HCT116 (cell line): ENCODE measurements around the gene BRIP1. TPM values are rescaled to one million over a fixed set of nuclear protein-coding genes. Genes with fewer than 3 reads are reported as not detected.

Experiments
- ATAC-seq: fragments of 200-7000 bp; cut with Tn5 transposase; 2 replicates; pipeline ENCODE4 v1.9.1; 2020; ENCODE audit warnings: mild to moderate bottlenecking, moderate library complexity
- BruUV-seq: library from RNA; stranded (reverse); fragments of 400-500 nt; replicated peaks from 2 replicates; lab custom pipeline; 2021; lab: Mats Ljungman, UMichigan
- CTCF ChIA-PET: fragments of 300-600 bp; sonication (Branson Sonifier 250); formaldehyde crosslinking; loops from one replicate; lab custom pipeline; 2021; ENCODE audit warnings: antibody characterized with exemption; lab: Charles Lee
- POLR2A ChIA-PET: fragments of 300-600, 350-600 bp; sonication (Branson Sonifier 250); formaldehyde crosslinking; loops from one replicate; lab custom pipeline; 2021; ENCODE audit warnings: antibody characterized with exemption; lab: Charles Lee
- RAD21 ChIA-PET, 2 experiments: fragments of 300-600 bp; sonication (Branson Sonifier 250); formaldehyde crosslinking; loops; one replicate each; lab custom pipeline; 2023; ENCODE audit warnings: low total read pairs in 2 of 2; ENCODE audit not compliant: uncharacterized antibody in 2 of 2, unreplicated experiment in 2 of 2, low non-redundant PET in 1 of 2; lab: Charles Lee
- DNase-seq: peaks from one replicate; pipeline ENCODE4 v3.0.0-alpha.2; 2010; ENCODE audit warnings: low read depth, low spot score
- H2AFZ ChIP-seq: fragments of 200-600 bp; shearing (Covaris generic), sonication (generic); 2 replicates; pipeline ENCODE4 v1.6.1; 2017; ENCODE audit warnings: low read depth, mixed run types, mixed read lengths, antibody characterized with exemption, low read length; ENCODE audit not compliant: poor library complexity, severe bottlenecking
- H3K27ac ChIP-seq: 2 replicates; pipeline ENCODE4 v1.5.1; 2012; ENCODE audit warnings: low read depth, low read length
- H3K27me3 ChIP-seq: fragments of 200-600 bp; sonication (generic); 2 replicates; pipeline ENCODE4 v1.6.1; 2016; ENCODE audit warnings: mixed run types, low read length, mixed read lengths; ENCODE audit not compliant: insufficient read depth
- H3K36me3 ChIP-seq, 2 experiments: fragments of 200-500 bp in 1 of 2; fragments of 200-600 bp in 1 of 2; sonication (Bioruptor generic) in 1 of 2; sonication (generic) in 1 of 2; 2 replicates each; pipeline versions ENCODE4 v1.5.1 to v1.6.1; 2014 to 2016; ENCODE audit warnings: low read length in 2 of 2, inconsistent platforms in 1 of 2, mixed read lengths in 1 of 2, mixed run types in 1 of 2; ENCODE audit not compliant: insufficient read depth in 2 of 2, control insufficient read depth in 1 of 2
- H3K4me1 ChIP-seq, 2 experiments: fragments of 200-600 bp in 1 of 2; sonication (generic) in 1 of 2; 2 replicates each; pipeline versions ENCODE4 v1.5.1 to v1.6.1; 2012 to 2017; ENCODE audit warnings: low read length in 2 of 2, inconsistent platforms in 1 of 2, mild to moderate bottlenecking in 1 of 2, mixed read lengths in 1 of 2, mixed run types in 1 of 2, moderate library complexity in 1 of 2; ENCODE audit not compliant: insufficient read depth in 2 of 2, control insufficient read depth in 1 of 2
- H3K4me2 ChIP-seq: fragments of 200-600 bp; sonication (generic); 2 replicates; pipeline ENCODE4 v1.6.1; 2017; ENCODE audit warnings: mixed run types, low read length, mixed read lengths
- H3K4me3 ChIP-seq, 2 experiments: fragments of 200-600 bp in 1 of 2; sonication (generic) in 1 of 2; replicated peaks in 1 of 2; 2 replicates each; pipeline ENCODE4 v1.5.1; 2011 to 2016; ENCODE audit warnings: low read length in 2 of 2, control low read depth in 1 of 2, low read depth in 1 of 2, mild to moderate bottlenecking in 1 of 2, mixed read lengths in 1 of 2, mixed run types in 1 of 2
- H3K79me2 ChIP-seq: fragments of 200-600 bp; sonication (generic); 2 replicates; pipeline ENCODE4 v1.6.1; 2017; ENCODE audit warnings: mild to moderate bottlenecking, mixed run types, low read length, moderate library complexity, mixed read lengths; ENCODE audit not compliant: insufficient read depth
- H3K9ac ChIP-seq: fragments of 200-600 bp; sonication (generic); 2 replicates; pipeline ENCODE4 v1.6.1; 2016; ENCODE audit warnings: low read length, mixed read lengths
- H3K9me2 ChIP-seq: fragments of 200-600 bp; sonication (generic), shearing (Covaris generic); 2 replicates; pipeline ENCODE4 v1.6.1; 2017; ENCODE audit warnings: mixed run types, mild to moderate bottlenecking, moderate library complexity; ENCODE audit not compliant: insufficient read depth
- H3K9me3 ChIP-seq, 2 experiments: fragments of 200-500 bp in 1 of 2; fragments of 200-600 bp in 1 of 2; sonication (Bioruptor generic) in 1 of 2; sonication (generic) in 1 of 2; 2 replicates each; pipeline ENCODE4 v1.6.1; 2014 to 2017; ENCODE audit warnings: low read length in 2 of 2, mixed read lengths in 2 of 2, inconsistent platforms in 1 of 2, low read depth in 1 of 2, mild to moderate bottlenecking in 1 of 2, mixed run types in 1 of 2, moderate library complexity in 1 of 2; ENCODE audit not compliant: control insufficient read depth in 1 of 2, insufficient read depth in 1 of 2
- H4K20me1 ChIP-seq: fragments of 200-600 bp; sonication (generic), shearing (Covaris generic); 2 replicates; pipeline ENCODE4 v1.6.1; 2017; ENCODE audit warnings: mixed run types, mild to moderate bottlenecking, moderate library complexity; ENCODE audit not compliant: insufficient read depth
- CBX3 ChIP-seq: IDR thresholded peaks from 2 replicates; pipeline ENCODE4 v1.6.1; 2012; ENCODE audit warnings: low read depth
- CEBPB ChIP-seq: IDR thresholded peaks from 2 replicates; pipeline ENCODE4 v1.6.1; 2012; ENCODE audit warnings: low read depth
- EZH2phosphoT487 ChIP-seq: fragments of 200-600 bp; IDR thresholded peaks from 2 replicates; pipeline ENCODE4 v1.6.1; 2018; ENCODE audit warnings: antibody characterized with exemption, borderline replicate concordance
- FOSL1 ChIP-seq: IDR thresholded peaks from 2 replicates; pipeline ENCODE4 v1.6.1; 2012; ENCODE audit warnings: low read depth
- RAD21 ChIP-seq: IDR thresholded peaks from 2 replicates; pipeline ENCODE4 v1.6.1; 2012; ENCODE audit warnings: low read depth, mild to moderate bottlenecking
- SP1 ChIP-seq: IDR thresholded peaks from 2 replicates; pipeline ENCODE4 v1.6.1; 2012; ENCODE audit warnings: low read depth
- SRF ChIP-seq: IDR thresholded peaks from 2 replicates; pipeline ENCODE4 v1.6.1; 2012; ENCODE audit warnings: low read depth
- YY1 ChIP-seq: IDR thresholded peaks from 2 replicates; pipeline ENCODE4 v1.6.1; 2011; ENCODE audit warnings: low read length, low read depth, moderate library complexity, mild to moderate bottlenecking; ENCODE audit not compliant: insufficient replicate concordance; ENCODE audit errors: extremely low read depth
- intact Hi-C: fragments of 100-400 bp; cut with micrococcal nuclease; formaldehyde crosslinking; loops from 2 replicates; pipeline ENCODE4 v1.10.0; 2022
- total RNA-seq: library from RNA; stranded (reverse); gene quantifications from one replicate; pipeline ENCODE4 v1.2.1, GENCODE V29; 2021; ENCODE audit not compliant: unreplicated experiment
- TF ChIP-seq, protein P1 (sequence below): IDR thresholded peaks from 2 replicates; pipeline ENCODE4 v1.6.1; 2011; ENCODE audit warnings: mild to moderate bottlenecking, low read length, moderate library complexity; ENCODE audit not compliant: insufficient replicate concordance; ENCODE audit errors: extremely low read depth
- TF ChIP-seq, protein P2 (sequence below): IDR thresholded peaks from 2 replicates; pipeline ENCODE4 v1.6.1; 2012
- TF ChIP-seq, protein P3 (sequence below): IDR thresholded peaks from 2 replicates; pipeline ENCODE4 v1.6.1; 2012

BRIP1 gene
- total RNA-seq, 1 experiment from 2014 or later = 22.2 TPM

DNA sequence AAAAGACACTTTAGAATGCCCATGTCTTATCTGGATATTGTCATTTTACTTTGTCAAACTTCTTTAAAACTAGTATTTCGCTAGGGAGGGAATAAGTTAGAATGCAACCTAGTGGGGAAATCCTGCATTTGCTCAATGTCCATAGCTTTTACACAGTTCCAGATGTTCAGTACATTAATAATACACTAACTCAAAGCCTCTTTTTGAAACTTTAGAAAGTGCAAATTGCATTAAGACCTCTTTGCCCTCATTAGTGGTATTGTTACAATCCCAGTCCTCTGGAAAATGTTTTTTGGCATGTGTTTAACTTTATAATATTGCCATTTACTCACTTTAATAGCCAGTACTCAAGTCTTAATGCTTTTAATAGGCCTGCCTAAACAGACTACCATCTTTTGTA lies 106.8 kb downstream of the BRIP1 start:
- H3K9me2 ChIP-seq = no peaks in the 10 kb centered on the region
- no peak overlapping the region for H3K27ac ChIP-seq
- H4K20me1 ChIP-seq = no peaks in the 10 kb centered on the region; the same call in 1 of the 2 replicates
- ChIA-PET POLR2A (no interaction called here), RAD21 (no interaction called here), CTCF (no interaction called here)
- TF ChIP-seq RAD21 (no peak), CEBPB (no peak), SP1 (no peak), CBX3 (no peak), FOSL1 (no peak), SRF (no peak), EZH2phosphoT487 (no peak), YY1 (no peak)
- TF ChIP-seq, protein P1, sequence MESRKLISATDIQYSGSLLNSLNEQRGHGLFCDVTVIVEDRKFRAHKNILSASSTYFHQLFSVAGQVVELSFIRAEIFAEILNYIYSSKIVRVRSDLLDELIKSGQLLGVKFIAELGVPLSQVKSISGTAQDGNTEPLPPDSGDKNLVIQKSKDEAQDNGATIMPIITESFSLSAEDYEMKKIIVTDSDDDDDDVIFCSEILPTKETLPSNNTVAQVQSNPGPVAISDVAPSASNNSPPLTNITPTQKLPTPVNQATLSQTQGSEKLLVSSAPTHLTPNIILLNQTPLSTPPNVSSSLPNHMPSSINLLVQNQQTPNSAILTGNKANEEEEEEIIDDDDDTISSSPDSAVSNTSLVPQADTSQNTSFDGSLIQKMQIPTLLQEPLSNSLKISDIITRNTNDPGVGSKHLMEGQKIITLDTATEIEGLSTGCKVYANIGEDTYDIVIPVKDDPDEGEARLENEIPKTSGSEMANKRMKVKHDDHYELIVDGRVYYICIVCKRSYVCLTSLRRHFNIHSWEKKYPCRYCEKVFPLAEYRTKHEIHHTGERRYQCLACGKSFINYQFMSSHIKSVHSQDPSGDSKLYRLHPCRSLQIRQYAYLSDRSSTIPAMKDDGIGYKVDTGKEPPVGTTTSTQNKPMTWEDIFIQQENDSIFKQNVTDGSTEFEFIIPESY = no peak
- TF ChIP-seq, protein P2, sequence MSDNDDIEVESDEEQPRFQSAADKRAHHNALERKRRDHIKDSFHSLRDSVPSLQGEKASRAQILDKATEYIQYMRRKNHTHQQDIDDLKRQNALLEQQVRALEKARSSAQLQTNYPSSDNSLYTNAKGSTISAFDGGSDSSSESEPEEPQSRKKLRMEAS = no peak
- TF ChIP-seq, protein P3, sequence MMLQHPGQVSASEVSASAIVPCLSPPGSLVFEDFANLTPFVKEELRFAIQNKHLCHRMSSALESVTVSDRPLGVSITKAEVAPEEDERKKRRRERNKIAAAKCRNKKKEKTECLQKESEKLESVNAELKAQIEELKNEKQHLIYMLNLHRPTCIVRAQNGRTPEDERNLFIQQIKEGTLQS = no peak
- H3K9me3 ChIP-seq = no peaks in the 10 kb centered on the region
- no peak overlapping the region for H3K4me2 ChIP-seq
- intact Hi-C loops = no loop called here
- no peak overlapping the region for H2AFZ ChIP-seq
- H3K4me3 ChIP-seq = no peak overlapping the region
- no peaks in the 10 kb centered on the region for H3K27me3 ChIP-seq
- BruUV-seq = no TSS peak
- no peak overlapping the region for H3K9ac ChIP-seq
- no peaks in the 10 kb centered on the region for H3K36me3 ChIP-seq
- no peaks in the 10 kb centered on the region for H3K79me2 ChIP-seq
- H3K4me1 ChIP-seq = no peaks in the 10 kb centered on the region
- DNase-seq = no peak
- ATAC-seq = no peak
